ENCODE measurements around the gene CNKSR3.

CNKSR3 gene

DNA sequence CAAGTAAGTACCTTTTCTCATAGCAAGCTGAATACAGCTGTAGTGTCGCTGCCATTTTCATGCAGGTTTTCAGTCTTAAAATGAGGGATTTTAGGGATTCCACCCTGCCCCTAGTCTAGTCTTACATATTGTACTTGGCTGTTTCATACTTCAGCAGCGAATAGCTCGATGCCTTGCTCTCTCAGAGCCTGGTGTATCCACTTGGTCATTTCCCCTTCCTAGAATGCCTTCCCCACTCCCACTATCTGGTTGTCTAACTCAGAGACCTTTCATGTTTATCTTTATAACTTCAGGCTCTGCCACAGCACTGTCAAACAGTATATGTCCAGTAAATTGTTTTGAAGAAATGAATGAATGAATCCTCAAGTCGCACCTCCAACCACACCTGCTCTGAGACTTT, 132.8 kb downstream of the CNKSR3 start:
- DNase-seq = no peak

DNA sequence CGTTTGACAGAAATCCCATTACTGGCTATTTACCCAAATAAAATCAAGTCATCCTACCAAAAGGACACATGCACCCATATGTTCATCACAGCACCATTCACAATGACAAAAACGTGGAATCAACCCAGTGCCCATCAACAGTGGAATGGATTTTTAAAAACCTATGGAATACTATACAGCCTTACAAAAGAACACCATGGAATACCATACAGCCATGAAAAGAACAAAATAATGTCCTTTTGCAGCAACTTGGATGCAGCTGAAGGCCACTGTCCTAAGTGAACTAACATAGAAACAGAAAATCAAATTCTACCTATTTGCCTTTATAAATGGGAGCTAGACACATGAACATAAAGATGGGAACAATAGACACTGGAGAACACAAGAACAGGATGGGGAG, 136.5 kb downstream of the CNKSR3 start:
- DNase-seq = no peak

DNA sequence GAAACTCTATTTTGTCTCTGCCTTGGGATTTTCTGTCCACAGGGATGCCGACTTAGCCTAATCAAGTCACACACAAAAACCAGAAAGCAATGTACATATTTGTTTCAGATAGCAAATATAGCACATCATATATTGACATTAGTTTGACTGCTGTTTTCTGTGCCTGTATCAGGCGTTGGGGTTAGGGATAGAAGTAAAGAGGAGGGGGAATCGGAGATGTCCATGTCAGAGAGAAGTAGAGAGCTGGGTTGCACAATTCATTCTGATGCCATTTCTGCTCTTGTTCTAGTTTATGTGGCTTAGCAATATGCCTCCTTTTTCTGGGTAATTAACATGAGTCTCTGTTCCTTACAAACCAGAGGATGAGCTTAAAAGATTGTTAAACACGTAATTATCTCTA, 139.2 kb downstream of the CNKSR3 start:
- no peak for DNase-seq

DNA sequence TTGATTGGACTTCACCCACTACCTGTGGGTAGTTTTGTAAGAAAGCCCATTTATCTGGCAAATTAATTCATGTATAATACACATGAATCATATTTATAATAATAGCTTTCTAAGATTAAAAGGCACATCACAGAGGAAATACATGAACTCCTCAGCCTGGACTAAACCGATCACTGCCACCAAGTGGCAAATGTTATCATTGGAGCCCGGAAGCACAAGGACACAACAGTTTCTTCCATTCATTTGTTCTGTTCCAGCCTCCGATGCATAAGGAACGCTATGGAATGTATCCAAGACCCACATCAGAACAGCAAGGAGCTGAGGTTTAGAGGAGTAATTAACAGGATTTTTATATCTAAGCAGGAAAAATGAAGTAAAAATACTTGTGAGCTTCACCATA, 139.9 kb downstream of the CNKSR3 start:
- DNase-seq = no peak

DNA sequence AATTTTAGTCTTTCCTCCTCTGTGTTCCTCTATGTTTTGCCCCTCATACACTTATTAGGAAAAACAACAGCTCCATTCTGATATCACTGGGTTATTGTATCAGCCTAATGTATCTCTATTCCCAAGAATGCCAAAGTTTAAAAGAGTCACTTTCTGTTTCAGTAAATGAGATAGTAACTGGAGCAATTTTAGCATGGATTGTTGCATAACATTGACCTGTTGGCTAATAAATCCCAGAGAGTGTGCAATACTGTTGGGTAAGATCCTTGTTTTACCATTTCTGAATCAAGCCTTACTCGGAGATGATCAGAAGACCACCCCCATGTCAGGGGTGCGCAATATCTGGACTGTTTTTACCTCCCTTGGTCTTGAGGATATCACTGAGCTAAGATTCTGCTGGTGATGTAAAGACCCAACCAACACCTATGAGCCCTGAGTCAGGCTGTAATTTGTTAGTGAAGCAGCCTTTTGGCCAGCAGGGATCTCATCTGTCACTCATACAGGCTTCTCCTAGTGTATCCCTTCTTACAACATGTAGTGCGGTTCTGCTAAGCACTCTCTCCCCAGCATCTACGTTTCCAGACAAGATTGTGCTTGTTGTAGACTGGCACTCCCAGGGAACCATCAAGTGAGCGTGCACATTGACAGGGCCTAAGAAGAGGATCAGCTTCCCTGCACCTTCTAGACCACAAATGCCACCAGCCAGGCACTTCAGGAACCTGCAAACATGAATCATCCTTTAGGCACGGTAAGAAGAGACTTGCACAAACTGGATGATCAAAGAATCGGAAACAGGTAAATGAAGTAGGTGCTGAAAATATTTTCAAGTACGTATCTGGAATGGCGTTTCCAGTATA, 142.4 kb downstream of the CNKSR3 start:
- no peak for DNase-seq

DNA sequence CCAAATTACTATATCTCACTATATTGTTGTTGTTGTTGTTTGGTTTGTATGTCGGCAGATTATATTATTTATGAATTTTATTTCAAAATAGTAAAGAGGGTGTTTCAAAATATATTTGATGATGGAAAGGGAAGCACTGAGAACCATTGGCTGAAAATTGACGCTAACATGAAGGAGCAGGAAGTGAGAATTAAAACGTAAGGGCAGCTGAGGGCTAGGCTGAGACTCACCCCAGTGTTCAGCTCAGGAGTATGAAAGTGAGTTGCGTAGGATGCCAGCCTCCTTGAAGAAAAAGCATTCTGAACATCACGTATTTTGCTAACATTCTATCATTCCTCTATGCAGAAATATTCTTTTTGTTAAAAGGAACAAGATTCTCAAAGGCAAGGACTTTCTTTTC, 143.1 kb downstream of the CNKSR3 start:
- no peak for DNase-seq

DNA sequence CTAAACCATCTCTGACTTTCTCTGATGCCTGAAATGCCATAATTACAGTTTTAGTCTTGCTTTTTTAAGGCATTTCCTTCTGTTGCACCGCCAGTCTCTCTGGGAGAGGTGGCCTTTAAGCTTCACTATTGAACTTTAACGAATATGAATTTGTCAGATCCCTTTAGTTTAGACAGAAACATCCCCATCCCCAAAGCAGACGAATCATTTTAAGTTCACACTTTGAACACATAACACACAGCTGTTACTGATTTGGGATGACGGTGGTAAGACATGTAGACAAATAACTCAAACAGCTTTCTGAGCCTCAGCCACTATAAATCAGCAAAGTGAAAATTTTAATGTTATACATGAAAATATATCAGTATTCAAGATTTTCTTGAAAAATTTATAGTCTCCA, 146.7 kb downstream of the CNKSR3 start:
- DNase-seq = no peak

DNA sequence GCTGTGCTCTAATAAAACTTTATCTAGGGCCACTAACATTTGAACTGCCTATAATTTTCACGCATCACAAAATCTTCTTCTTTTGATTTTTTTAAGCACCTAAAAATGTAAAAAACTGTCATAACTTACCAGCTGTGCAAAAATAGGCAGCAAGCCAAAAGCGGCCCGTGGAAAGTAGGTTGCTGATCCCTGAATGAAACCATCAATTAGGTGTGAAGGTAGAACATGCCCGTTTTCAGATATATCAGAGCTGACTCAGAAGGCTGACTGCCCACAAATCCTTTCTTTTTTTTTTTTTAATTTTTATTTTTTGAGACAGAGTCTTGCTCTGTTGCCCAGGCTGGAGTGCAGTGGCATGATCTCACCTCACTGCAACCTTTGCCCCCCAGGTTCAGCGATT, 149.0 kb downstream of the CNKSR3 start:
- no peak for DNase-seq

DNA sequence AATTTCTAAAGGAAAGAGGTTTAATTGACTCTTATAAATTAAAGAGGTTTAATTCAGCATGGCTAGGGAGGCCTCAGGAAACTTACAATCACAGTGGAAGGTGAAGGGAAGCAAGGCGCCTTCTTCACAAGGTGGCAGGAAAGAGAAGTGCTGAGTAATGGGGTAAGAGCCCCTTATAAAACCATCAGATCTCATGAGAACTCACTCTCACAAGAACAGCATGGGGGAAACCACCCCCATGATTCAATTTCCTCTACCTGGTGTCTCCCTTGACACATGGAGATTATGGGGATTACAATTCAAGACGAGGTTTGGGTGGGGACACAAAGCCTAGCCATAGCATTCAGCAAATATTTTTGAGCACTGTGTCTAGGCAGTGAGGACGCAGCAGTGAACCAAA, 150.0 kb downstream of the CNKSR3 start:
- no peak for DNase-seq

DNA sequence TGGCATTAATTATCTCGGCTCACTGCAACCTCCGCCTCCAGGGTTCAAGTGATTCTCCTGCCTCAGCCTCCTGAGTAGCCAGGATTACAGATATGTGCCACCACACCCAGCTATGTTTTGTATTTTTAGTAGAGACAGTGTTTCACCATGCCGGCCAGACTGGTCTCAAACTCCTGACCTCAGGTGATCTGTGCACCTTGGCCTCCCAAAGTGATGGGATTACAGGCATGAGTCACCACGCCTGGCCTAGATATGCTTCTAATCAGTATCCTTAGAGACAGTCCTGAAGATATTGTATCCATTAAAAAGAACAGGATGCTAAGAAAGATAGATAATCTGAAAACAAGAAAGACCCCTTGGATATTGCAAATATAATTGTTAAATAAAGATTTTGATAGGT, 150.8 kb downstream of the CNKSR3 start:
- DNase-seq = no peak

DNA sequence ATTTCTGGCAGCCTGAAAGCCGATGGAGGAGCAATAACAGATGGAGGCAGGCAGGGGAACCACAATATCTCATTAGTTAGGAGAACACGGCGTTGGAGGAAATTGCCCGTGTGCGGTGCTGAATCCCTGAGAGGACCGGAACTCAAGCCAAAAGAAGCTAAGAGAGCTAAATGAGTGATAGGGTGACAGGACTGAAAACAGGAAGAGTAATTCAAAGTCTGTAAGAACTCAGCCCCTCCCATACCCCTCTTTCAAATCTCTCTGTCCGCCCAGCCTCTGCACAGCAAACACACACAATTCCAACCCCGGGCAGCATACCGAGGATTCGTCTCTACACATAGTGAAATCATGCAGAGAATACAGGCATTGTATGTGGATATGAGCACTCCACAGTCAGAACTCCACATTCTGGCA, 151.3 kb downstream of the CNKSR3 start:
- DNase-seq = no peak

DNA sequence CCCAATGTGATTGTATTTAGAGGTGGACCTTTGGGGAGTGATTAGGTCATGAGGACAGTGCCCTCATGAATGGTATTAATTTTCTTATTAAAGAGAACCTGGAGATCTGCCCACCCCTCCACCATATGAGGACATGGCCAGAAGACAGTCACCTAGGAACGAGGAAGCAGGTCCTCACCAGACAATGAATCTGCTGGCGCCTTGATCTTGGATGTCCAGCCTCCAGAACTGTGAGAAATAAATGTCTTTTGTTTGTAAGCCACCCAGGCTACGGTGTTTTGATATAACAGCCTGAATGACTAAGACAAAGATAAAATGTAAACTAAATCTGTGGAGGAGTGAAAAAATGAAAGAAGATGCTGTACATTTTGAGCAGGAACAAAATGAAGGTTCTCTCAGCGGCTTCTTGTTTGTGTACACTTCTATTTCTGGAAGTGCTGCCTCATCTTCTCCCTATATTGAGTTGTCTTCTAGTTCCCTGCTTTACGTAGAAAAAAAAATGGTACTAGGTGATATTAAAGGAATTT, 152.4 kb downstream of the CNKSR3 start:
- DNase-seq = no peak

DNA sequence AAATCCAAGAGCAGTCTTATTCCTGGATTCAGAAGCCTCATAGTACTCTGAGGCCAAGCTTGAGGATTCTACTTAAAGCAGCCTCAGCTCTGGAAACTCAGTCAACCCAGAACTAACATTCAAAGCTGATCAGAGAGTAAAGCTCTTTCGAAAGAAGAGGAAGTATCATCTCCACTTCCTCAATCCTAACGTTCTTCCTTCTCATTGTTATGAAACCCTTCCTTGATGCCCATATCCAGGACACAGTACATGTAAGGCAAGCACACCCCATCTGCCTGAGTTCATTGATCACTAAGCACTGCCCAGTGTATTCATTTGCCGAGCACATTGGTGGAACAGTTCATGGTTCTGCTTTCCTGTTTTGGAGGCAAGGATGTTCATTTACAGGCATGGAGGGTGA, 153.8 kb downstream of the CNKSR3 start, which contains the start of gene IPCEF1:
TSS of gene IPCEF1 (minus strand) at position 114 of the 400 bp plus-strand sequence. CDS start 90,856 bp downstream, outside the sequence.
- peak; percentile 39 for DNase-seq

DNA sequence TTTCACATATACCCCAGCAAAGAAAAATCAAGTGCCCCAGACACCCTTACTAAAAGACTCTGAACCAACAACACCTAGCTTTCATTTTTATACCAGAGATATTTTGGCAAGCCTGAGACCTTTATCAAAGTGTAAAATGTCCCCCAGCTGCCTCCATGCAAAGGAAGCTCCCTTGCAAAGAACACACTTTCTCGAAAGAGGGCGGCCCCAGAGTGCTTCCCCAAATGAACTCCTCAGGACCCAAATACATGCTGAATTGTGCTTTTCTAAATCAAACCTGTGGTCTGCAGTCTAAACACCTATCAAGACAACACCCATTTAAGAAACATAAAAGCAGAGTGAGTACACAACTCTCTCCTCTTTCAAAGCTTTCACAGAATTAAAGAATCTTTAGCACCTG, 154.4 kb downstream of the CNKSR3 start:
- DNase-seq = no peak

DNA sequence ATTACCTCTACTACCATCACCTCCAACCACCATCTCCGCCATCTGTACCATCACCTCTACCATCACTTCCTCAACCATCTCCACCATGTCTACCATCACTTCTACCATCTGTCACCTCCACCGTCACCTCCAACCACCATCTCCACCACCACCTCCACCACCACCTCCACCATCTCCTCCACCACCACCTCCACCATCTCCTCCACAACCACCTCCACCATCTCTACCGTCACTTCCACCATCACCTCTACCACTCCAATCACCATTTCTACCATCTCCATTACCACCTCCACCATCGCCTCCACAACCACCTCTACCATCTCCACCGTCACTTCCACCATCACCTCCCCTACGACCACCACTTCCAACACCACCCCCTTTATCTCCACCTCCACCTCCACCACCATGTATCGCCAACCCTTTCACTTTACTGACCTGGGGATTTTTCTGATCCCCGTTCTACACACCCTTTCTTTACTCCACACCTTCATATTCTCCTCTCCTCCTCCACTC, 156.2 kb downstream of the CNKSR3 start:
- DNase-seq = no peak

DNA sequence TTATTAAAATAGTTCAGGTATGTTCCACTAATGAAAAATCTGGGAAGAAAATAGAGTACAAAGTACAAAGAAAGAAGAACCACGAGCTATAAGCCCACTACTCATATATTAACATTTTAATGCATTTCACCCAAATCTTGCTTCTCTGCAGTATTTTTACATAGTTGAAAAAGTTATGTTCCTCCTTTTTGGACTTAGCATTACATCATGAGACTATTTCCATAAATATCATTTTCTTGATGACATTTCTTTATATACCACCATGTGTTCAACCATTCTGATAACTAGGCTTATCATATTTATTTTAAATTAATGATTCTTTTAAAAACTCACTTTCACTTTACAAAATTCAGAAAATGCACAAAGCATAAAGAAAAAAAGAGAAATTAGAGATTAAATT, 156.9 kb downstream of the CNKSR3 start:
- DNase-seq = no peak

DNA sequence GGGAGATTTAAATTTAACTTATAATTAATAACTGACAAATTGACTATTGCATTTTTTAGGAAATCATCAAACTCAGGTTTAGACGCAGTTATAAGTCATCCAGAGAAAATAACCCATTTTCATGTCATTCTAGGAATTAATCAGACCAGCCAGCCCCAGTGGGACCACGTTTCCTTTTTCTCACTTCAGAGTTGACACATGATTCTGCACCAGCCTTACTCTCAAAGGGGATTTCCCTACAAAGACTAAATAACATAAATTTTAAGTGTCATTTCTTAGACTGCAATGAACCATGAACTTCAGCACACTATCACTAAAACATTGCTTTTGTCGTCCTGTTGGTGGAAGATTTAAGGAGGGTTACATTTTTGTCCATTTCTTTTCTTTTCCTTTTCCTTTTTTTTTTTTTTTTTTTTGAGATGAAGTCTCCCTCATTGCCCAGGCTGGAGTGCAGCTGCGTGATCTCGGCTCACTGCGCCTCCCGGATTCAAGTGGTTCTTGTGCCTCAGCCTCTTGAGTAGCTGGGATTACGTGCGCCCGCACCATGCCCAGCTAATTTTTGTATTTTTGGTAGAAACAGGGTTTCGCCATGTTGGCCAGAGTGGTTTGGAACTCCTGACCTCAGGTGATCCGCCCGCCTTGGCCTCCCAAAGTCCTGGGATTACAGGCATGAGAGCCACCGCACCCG, 157.4 kb downstream of the CNKSR3 start:
- no peak for DNase-seq

DNA sequence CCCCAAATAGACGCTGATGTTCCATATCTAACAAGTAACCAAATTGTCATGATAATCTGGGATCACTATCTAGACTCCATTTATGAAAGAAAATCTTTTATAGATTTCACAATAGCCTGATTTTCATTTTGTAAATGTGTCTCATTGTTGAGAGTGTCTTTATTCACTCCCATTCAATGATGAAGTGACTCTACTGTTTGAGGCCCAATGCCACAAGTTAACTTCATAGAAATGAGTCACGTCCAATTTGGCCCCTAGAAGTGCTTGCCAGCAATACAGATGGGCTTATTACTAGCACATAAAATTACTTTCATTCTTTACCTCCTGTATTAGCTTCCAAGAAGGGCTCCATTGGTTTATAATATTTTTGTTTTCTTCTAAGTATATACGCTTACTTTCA, 160.2 kb downstream of the CNKSR3 start:
- DNase-seq = no peak

DNA sequence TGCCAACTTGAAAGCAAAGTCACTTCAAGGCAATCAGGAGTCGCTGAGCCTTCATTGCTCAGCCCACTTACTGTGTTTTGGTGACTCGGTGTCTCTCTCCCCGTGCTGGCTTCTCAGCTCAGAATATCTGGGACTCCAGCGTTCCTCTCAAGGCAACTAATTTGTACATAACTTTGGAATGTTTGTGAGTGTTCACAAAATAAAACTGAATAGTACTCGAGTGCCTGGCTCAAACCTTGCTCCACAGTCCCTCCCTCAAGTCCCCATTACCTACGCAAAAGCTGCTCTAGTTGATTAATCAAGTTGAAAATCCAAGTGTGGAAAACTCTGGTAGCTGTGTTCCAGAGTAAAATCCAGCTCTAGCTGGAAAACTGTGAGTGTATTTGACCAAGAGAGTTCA, 162.5 kb downstream of the CNKSR3 start:
- no peak for DNase-seq

DNA sequence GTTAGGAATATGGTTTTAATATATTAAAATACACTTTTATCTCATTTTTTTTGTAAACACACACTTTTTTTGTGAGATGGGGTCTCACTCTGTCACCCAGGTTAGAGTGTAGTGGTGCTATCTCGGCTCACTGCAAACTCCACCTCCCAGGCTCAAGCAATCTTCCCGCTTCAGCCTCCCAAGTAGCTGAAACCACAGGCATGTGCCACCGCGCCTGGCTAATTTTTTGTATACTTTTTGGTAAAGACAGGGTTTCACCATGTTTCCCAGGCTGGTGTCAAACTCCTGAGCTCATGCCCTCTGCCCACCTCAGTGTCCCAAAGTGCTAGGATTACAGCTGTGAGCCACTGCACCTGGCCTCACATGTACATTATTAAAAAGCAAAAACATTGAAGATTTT, 164.7 kb downstream of the CNKSR3 start:
- DNase-seq = no peak

DNA sequence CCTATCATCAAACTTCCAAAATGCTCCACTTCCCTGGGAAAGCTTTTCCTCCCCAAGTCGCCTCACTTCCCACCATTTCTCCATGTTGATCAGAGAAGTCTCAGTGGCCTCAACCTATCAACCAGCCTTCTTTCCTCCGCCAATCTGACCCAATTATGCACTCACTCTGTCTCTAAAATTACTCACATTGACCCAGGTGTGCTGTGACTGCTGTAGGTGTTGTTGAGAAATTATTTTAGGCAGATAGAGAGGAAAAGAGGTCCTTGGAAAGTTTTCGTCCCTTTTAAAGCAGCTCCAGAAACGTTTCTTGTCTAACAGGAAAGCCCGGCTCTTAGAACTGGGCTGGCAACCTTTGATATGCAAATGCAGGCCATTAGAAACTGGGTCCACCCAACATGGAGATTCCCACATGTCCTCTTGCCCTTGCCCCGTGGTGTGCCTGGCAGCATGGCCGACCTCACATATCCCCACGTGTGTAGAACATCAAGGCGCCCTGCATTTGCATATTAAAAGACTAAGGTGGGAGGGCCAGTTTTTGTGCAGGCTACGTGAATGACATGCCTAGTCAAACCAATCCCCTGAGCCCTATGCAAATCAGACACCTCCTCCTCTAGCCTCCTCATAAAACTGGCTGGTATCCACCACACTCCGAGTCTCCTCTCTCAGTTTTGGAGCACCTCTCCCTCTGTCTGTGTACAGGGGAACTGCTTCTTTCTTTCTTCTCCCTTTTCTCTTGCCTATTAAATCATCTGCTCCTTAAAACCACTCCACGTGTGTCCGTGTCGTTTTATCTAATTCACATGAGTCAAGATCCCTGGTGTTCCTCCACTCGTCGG, 166.8 kb downstream of the CNKSR3 start:
- no peak for DNase-seq

DNA sequence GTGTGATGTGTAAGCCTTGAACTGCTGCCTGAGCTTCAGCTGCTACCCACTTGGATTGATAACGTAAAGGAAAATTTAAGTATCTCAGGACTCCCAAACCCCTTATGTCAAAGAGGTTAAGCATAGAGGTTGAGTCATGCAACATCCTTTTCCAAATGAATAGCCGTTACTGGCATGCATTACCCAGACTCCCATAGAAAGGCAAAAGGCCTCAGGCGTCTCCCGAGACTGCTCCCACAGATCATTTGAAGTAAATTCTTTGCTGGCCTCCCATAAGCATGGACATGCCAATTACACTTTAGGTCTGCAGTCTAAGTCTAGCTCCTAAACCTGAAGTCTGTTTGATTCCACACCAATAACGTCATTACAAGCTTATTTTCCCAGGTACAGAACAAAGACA, 168.6 kb downstream of the CNKSR3 start:
- no peak for DNase-seq

DNA sequence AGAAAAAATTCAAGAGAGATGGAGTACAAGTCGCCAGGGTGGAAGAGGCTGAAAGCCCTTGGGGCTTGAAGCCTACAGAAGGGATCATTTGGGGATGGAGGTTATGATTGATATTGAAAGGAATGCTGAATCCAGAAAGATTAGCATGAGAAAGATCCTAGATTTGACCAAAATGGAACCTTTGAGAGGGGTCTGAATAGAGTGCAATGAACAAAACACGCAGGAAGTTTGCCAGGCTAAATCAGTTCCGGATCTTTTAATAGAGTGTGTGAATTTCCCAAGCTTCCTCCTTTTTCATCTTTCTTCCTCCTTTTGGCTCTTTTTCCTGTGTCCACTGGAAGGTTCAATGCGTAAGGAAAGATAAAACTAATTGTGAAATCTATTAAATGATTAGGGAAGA, 169.1 kb downstream of the CNKSR3 start:
- no peak for DNase-seq

Measured in KG1 (cell line).